PC-3 (cell line): Measurements from ENCODE around the gene SLC7A1. TPM values are rescaled to one million over a fixed set of nuclear protein-coding genes. Genes with fewer than 3 reads are reported as not detected.

Experiments used
- ATAC-seq: fragments of 200-7000 bp; cut with Tn5 transposase; 2 replicates; pipeline ENCODE4 v1.9.1; 2020; ENCODE audit warnings: mild to moderate bottlenecking, moderate library complexity
- BruUV-seq: library from RNA; stranded (reverse); fragments of 400-500 nt; replicated peaks from 2 replicates; lab custom pipeline; 2021; lab: Mats Ljungman, UMichigan
- CTCF ChIA-PET: fragments of 300-600 bp; sonication (Branson Sonifier 250); formaldehyde crosslinking; loops from one replicate; lab custom pipeline; 2022; ENCODE audit warnings: antibody characterized with exemption; lab: Charles Lee
- POLR2A ChIA-PET: fragments of 300-600 bp; sonication (Branson Sonifier 250); formaldehyde crosslinking; loops from one replicate; lab custom pipeline; 2022; ENCODE audit warnings: antibody characterized with exemption; ENCODE audit not compliant: unreplicated experiment; lab: Charles Lee
- DNase-seq: peaks from one replicate; pipeline ENCODE4 v3.0.0-alpha.2; 2015
- H2AFZ ChIP-seq: fragments of 300-600 bp; sonication (generic); 2 replicates; pipeline ENCODE4 v1.6.0; 2016; ENCODE audit warnings: antibody characterized with exemption, low read length
- H3F3A ChIP-seq: fragments of 300-600 bp; sonication (generic); one replicate; pipeline ENCODE4 v1.6.0; 2017; ENCODE audit warnings: antibody characterized with exemption, low read length, control low read depth, mild to moderate bottlenecking; ENCODE audit not compliant: unreplicated experiment
- H3K27ac ChIP-seq: fragments of 300-600 bp; sonication (generic); 2 replicates; pipeline ENCODE4 v1.5.1; 2016; ENCODE audit warnings: mild to moderate bottlenecking, low read length
- H3K27me3 ChIP-seq: fragments of 300-600 bp; sonication (generic); 2 replicates; pipeline ENCODE4 v1.6.1; 2016; ENCODE audit warnings: low read length, mixed read lengths
- H3K36me3 ChIP-seq: fragments of 300-600 bp; sonication (generic); 2 replicates; pipeline ENCODE4 v1.6.1; 2016; ENCODE audit warnings: low read depth, mixed run types, low read length, mixed read lengths
- H3K4me1 ChIP-seq: fragments of 300-600 bp; sonication (generic); 2 replicates; pipeline ENCODE4 v1.5.1; 2016; ENCODE audit warnings: low read length; ENCODE audit not compliant: insufficient read depth
- H3K4me2 ChIP-seq: fragments of 300-600 bp; sonication (generic); 2 replicates; pipeline ENCODE4 v1.6.0; 2016; ENCODE audit warnings: low read length
- H3K4me3 ChIP-seq: fragments of 300-600 bp; sonication (generic); 2 replicates; pipeline ENCODE4 v1.5.1; 2016; ENCODE audit warnings: mild to moderate bottlenecking, low read length, mixed read lengths
- H3K79me2 ChIP-seq: fragments of 300-600 bp; sonication (generic); 2 replicates; pipeline ENCODE4 v1.6.1; 2017; ENCODE audit warnings: low read length, mixed read lengths
- H3K9ac ChIP-seq: fragments of 300-600 bp; sonication (generic); 2 replicates; pipeline ENCODE4 v1.6.0; 2016; ENCODE audit warnings: mild to moderate bottlenecking, low read length
- H3K9me2 ChIP-seq: fragments of 300-600 bp; sonication (generic); replicated peaks from 2 replicates; pipeline ENCODE4 v1.6.1; 2016; ENCODE audit warnings: mixed run types, low read length, mixed read lengths
- H3K9me3 ChIP-seq: fragments of 300-600 bp; sonication (generic); 2 replicates; pipeline ENCODE4 v1.6.1; 2016; ENCODE audit warnings: low read length, mixed read lengths
- H4K20me1 ChIP-seq: fragments of 300-600 bp; sonication (generic); 2 replicates; pipeline ENCODE4 v1.6.1; 2016; ENCODE audit warnings: low read length, mixed read lengths
- EZH2 ChIP-seq: fragments of 300-600 bp; sonication (generic); IDR thresholded peaks from one replicate; pipeline ENCODE4 v1.6.1; 2017; ENCODE audit warnings: antibody characterized with exemption, mild to moderate bottlenecking, low read length; ENCODE audit not compliant: unreplicated experiment
- EZH2phosphoT487 ChIP-seq: fragments of 300-600 bp; sonication (generic); IDR thresholded peaks from 2 replicates; pipeline ENCODE4 v1.6.1; 2018; ENCODE audit warnings: mild to moderate bottlenecking, antibody characterized with exemption, low read length, borderline replicate concordance
- intact Hi-C: fragments of 100-400 bp; cut with micrococcal nuclease; formaldehyde crosslinking; loops from 2 replicates; pipeline ENCODE4 v1.9.0; 2023
- total RNA-seq: library from RNA; depleted of rRNA; stranded (reverse); fragments of >200 nt; gene quantifications from 2 replicates; pipeline ENCODE4 v1.2.3, GENCODE V29; 2014
- TF ChIP-seq, protein P1 (sequence below): fragments of 300-600 bp; sonication (generic); conservative IDR thresholded peaks from 2 replicates; pipeline ENCODE4 v1.5.1; 2017; ENCODE audit warnings: antibody characterized with exemption, low read depth, mild to moderate bottlenecking, low read length

SLC7A1 gene
- total RNA-seq, 1 experiment from 2014 or later: 19.5 TPM

DNA sequence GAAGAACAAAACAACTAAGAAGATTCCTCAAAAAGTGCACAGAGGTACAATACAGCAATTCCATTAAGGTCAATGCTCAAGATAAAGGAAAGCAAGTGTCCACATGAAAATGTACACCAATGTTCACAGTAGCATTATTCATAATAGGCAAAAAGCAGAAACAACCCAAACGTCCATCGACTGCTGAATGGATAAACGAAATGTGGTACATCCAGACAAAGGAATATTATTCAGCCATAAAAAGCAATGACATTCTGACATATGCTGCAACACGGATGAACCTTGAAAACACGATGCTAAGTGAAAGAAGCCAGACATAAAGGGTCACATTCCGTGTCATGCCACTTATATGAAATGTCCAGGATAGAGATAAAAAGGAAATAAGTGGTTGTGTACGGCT, 29.3 kb downstream of the SLC7A1 start:
- H4K20me1 ChIP-seq: peaks cover 38% of the 10 kb centered on the region
- CTCF ChIA-PET: no interaction called here
- intact Hi-C loops: no loop called here
- H3K4me2 ChIP-seq: no peak overlapping the region
- no peaks in the 10 kb centered on the region for H3K27me3 ChIP-seq
- no peaks in the 10 kb centered on the region for H3K36me3 ChIP-seq
- no peak for ATAC-seq
- H3K9me3 ChIP-seq: no peaks in the 10 kb centered on the region
- BruUV-seq: no TSS peak
- H3K4me3 ChIP-seq: no peak overlapping the region
- H3F3A ChIP-seq: no peaks in the 10 kb centered on the region
- no peak for DNase-seq
- H3K9ac ChIP-seq: no peak overlapping the region
- no peak overlapping the region for H3K27ac ChIP-seq
- H3K9me2 ChIP-seq: no peaks in the 10 kb centered on the region
- POLR2A ChIA-PET: no interaction called here
- TF ChIP-seq EZH2 (no peak), EZH2phosphoT487 (no peak)
- TF ChIP-seq, protein P1, sequence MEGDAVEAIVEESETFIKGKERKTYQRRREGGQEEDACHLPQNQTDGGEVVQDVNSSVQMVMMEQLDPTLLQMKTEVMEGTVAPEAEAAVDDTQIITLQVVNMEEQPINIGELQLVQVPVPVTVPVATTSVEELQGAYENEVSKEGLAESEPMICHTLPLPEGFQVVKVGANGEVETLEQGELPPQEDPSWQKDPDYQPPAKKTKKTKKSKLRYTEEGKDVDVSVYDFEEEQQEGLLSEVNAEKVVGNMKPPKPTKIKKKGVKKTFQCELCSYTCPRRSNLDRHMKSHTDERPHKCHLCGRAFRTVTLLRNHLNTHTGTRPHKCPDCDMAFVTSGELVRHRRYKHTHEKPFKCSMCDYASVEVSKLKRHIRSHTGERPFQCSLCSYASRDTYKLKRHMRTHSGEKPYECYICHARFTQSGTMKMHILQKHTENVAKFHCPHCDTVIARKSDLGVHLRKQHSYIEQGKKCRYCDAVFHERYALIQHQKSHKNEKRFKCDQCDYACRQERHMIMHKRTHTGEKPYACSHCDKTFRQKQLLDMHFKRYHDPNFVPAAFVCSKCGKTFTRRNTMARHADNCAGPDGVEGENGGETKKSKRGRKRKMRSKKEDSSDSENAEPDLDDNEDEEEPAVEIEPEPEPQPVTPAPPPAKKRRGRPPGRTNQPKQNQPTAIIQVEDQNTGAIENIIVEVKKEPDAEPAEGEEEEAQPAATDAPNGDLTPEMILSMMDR: no peak
- peaks cover 99% of the 10 kb centered on the region for H3K79me2 ChIP-seq
- H3K4me1 ChIP-seq: no peaks in the 10 kb centered on the region
- no peak overlapping the region for H2AFZ ChIP-seq

DNA sequence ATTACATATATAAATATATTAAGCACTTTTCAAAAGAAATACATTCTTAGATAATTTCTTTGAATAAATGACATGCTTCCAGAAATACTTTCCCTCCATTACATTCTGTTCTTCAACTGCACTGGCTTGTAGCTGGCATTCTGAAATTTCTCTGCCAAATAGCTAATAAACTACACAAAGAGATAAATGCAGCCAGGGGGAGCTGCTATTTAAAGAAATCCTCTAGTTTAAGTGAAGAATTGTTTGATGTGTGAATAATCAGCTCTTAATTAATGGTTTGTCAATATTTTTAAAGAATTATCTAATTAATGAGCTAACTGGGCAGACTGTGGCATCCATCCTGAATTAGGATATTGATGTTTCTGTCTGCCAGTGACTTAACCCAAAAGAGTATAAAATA, 30.7 kb downstream of the SLC7A1 start:
- Histone ChIP-seq H3K4me3 (no peak overlapping the region), H3K36me3 (no peaks in the 10 kb centered on the region), H2AFZ (no peak overlapping the region), H3K9me3 (no peaks in the 10 kb centered on the region), H3K27me3 (no peaks in the 10 kb centered on the region), H3K27ac (no peak overlapping the region), H3K79me2 (peaks cover 93% of the 10 kb centered on the region), H3K9me2 (no peaks in the 10 kb centered on the region), H4K20me1 (peaks cover 37% of the 10 kb centered on the region), H3F3A (no peaks in the 10 kb centered on the region), H3K4me1 (no peaks in the 10 kb centered on the region), H3K4me2 (no peak overlapping the region), H3K9ac (no peak overlapping the region)
- ChIA-PET CTCF (interaction anchor here (0.5 to 0.7 kb wide), 4 partner anchors 9 to 693 kb away, joined by 3 to 5 read pairs (median 4); no protein-coding TSS in a partner anchor), POLR2A (interaction anchor here (0.7 kb wide), 1 partner anchor 1132 kb away, joined by 4 read pairs; no protein-coding TSS in a partner anchor)
- BruUV-seq: no TSS peak
- ATAC-seq (no peak), DNase-seq (no peak)
- TF ChIP-seq EZH2phosphoT487 (no peak), EZH2 (no peak)
- TF ChIP-seq, protein P1: 0 out of 2 replicates have a peak, but pooled peaks have one; percentile 23
- intact Hi-C loops: no loop called here

DNA sequence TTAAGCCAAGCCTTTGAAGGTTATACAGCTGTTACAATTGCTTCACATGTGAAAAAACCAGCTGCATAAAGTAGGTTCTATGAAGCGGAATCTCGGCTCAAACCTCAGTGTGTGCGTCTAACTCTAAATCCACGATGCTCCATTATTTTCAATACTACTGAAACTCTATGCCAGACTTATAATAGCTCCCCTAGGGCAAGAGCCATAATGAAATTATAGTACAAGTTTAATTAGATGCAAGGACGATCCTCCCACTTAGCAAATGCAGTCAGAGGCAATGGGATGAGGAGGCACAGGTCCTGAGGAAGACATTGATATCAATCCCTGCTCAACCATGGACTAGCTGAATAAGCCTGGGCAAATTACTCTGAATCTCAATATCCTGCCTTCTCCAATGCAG, 31.1 kb downstream of the SLC7A1 start:
- Histone ChIP-seq H3K4me2 (no peak overlapping the region), H3K9me2 (no peaks in the 10 kb centered on the region), H3K27ac (no peak overlapping the region), H2AFZ (no peak overlapping the region), H3F3A (no peaks in the 10 kb centered on the region), H3K36me3 (no peaks in the 10 kb centered on the region), H3K27me3 (no peaks in the 10 kb centered on the region), H3K4me3 (no peak overlapping the region), H3K9ac (no peak overlapping the region), H3K79me2 (peaks cover 88% of the 10 kb centered on the region), H3K4me1 (no peaks in the 10 kb centered on the region), H4K20me1 (peaks cover 36% of the 10 kb centered on the region), H3K9me3 (no peaks in the 10 kb centered on the region)
- TF ChIP-seq EZH2 (no peak), EZH2phosphoT487 (no peak)
- TF ChIP-seq, protein P1: no peak
- DNase-seq (no peak), ATAC-seq (no peak)
- no TSS peak for BruUV-seq
- intact Hi-C loops: no loop called here
- POLR2A ChIA-PET: interaction anchor here (0.7 kb wide), 1 partner anchor 1132 kb away, joined by 4 read pairs; no protein-coding TSS in a partner anchor
- CTCF ChIA-PET: interaction anchor here (0.5 to 0.7 kb wide), 2 partner anchors 10 to 693 kb away, joined by 4 to 5 read pairs; no protein-coding TSS in a partner anchor
